ENCODE results near the gene FBXL17. TPM values are rescaled to one million over a fixed set of nuclear protein-coding genes. Genes with fewer than 3 reads are reported as not detected.

Gene FBXL17
- total and polyA plus RNA-seq, 2 donors, result 12.3 to 13.5 TPM

DNA sequence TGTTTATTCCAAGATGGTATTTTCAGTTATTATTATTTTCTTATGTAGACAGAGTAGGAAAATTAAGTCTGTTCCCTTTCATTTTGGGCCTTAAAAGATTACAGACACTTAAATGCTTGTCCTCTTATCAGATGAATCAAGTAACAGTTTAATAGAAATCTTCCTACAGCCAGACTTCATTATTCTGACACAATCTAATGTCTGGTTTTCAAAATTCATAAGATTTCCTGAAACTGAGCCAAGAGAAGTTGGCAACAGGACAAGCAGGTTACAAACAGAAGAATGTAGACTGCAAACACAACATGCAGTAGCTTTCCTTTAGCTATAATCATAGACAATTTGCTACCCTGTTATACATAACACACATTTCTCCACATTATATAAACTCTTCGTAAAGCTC is 130.5 kb downstream of the FBXL17 start:
- Histone ChIP-seq H3K27ac (ENCODE audit: low read depth in 1 of 2, low read length in 1 of 2) (no peak overlapping the region), H3K9me3 (ENCODE audit: control insufficient read depth in 2 of 2, insufficient read depth in 1 of 2, low read length in 1 of 2) (no peaks in the 10 kb centered on the region), H3K27me3 (ENCODE audit: control insufficient read depth in 2 of 2, insufficient read depth in 1 of 2, low read length in 1 of 2) (no peaks in the 10 kb centered on the region), H3K4me3 (ENCODE audit: low read length in 2 of 2) (no peak overlapping the region), H3K36me3 (ENCODE audit: control insufficient read depth in 2 of 2, insufficient read depth in 2 of 2, low read length in 1 of 2) (no peaks in the 10 kb centered on the region), H3K4me1 (ENCODE audit: control insufficient read depth in 2 of 2, insufficient read depth in 2 of 2, low read length in 2 of 2) (no peaks in the 10 kb centered on the region)
- 99% methylated on average over 1 of the region's 1 CpG for WGBS
- DNase-seq (ENCODE audit: low read depth in 6 of 9, low spot score in 9 of 9), result no peak

DNA sequence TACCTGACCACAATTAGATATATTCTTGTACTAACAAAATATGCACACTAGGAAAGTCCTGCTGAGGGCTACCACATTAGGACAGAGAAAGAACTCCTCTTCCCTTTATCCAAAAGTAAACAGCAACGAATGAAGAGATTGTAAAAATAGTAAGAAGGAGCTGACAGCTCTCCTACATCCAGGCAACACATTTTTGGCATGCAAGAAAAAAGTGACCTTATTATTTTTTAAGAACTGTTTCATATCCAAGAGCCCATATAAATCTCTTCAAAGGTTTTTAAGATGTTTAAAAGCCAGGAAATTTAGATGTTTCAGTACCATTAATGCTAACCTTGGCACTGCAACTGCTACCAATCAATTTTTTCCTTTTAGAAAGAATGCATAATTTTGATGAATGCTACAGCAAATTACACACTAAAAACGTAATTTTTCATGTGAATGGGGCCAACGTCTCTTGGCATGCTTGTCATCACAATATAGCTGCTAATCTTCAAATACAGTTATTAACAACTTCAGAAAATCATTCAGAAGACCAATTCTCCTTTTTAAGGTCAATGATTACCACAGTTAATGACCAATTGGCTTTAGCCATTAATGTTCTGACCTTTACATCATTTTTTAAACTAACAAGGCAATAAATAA is 132.0 kb downstream of the FBXL17 start:
- H3K27ac ChIP-seq (ENCODE audit: low read depth in 1 of 2, low read length in 1 of 2), result no peak overlapping the region
- no peaks in the 10 kb centered on the region for H3K27me3 ChIP-seq (ENCODE audit: control insufficient read depth in 2 of 2, insufficient read depth in 1 of 2, low read length in 1 of 2)
- no peak overlapping the region for H3K4me3 ChIP-seq (ENCODE audit: low read length in 2 of 2)
- DNase-seq (ENCODE audit: low read depth in 6 of 9, low spot score in 9 of 9), result no peak
- WGBS, result 91% methylated on average over 3 of the region's 3 CpGs
- H3K36me3 ChIP-seq (ENCODE audit: control insufficient read depth in 2 of 2, insufficient read depth in 2 of 2, low read length in 1 of 2), result no peaks in the 10 kb centered on the region
- H3K4me1 ChIP-seq (ENCODE audit: control insufficient read depth in 2 of 2, insufficient read depth in 2 of 2, low read length in 2 of 2), result no peaks in the 10 kb centered on the region
- no peaks in the 10 kb centered on the region for H3K9me3 ChIP-seq (ENCODE audit: control insufficient read depth in 2 of 2, insufficient read depth in 1 of 2, low read length in 1 of 2)

DNA sequence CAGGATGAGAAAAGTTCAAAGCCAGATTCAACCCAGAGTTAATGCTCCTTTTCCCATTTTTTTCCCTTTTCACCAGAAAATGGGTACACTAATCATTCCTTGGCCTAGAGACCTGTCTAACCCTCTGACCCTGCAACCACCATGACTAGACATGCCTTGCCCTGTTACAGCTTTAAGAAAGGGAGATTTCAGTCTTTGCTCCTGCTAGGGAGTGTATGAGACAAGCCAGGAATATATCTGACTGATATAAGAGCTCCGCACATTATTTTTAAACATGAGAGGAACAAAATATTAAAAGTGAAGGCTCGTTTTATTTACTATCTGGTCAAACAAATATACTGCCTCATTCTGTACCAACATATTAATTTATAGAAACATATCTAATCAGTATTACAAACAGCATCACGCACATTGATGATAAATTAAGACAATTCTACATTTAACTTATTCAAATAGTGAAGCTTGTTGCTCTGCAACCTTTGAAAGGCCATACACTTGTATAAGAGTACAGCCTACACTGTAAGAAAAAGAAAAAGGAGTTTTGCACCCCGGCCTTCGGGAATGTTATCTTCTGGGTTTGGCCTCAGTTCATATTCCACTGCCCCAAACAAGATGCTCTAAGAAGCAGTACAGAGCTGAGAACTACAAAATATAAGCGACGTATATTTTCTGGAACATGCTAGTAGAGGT is 132.7 kb downstream of the FBXL17 start:
- Histone ChIP-seq H3K4me1 (ENCODE audit: control insufficient read depth in 2 of 2, insufficient read depth in 2 of 2, low read length in 2 of 2) (no peaks in the 10 kb centered on the region), H3K36me3 (ENCODE audit: control insufficient read depth in 2 of 2, insufficient read depth in 2 of 2, low read length in 1 of 2) (no peaks in the 10 kb centered on the region), H3K27me3 (ENCODE audit: control insufficient read depth in 2 of 2, insufficient read depth in 1 of 2, low read length in 1 of 2) (no peaks in the 10 kb centered on the region), H3K9me3 (ENCODE audit: control insufficient read depth in 2 of 2, insufficient read depth in 1 of 2, low read length in 1 of 2) (no peaks in the 10 kb centered on the region), H3K27ac (ENCODE audit: low read depth in 1 of 2, low read length in 1 of 2) (no peak overlapping the region), H3K4me3 (ENCODE audit: low read length in 2 of 2) (no peak overlapping the region)
- no peak for DNase-seq (ENCODE audit: low read depth in 6 of 9, low spot score in 9 of 9)
- 97% methylated on average over 7 of the region's 7 CpGs for WGBS

DNA sequence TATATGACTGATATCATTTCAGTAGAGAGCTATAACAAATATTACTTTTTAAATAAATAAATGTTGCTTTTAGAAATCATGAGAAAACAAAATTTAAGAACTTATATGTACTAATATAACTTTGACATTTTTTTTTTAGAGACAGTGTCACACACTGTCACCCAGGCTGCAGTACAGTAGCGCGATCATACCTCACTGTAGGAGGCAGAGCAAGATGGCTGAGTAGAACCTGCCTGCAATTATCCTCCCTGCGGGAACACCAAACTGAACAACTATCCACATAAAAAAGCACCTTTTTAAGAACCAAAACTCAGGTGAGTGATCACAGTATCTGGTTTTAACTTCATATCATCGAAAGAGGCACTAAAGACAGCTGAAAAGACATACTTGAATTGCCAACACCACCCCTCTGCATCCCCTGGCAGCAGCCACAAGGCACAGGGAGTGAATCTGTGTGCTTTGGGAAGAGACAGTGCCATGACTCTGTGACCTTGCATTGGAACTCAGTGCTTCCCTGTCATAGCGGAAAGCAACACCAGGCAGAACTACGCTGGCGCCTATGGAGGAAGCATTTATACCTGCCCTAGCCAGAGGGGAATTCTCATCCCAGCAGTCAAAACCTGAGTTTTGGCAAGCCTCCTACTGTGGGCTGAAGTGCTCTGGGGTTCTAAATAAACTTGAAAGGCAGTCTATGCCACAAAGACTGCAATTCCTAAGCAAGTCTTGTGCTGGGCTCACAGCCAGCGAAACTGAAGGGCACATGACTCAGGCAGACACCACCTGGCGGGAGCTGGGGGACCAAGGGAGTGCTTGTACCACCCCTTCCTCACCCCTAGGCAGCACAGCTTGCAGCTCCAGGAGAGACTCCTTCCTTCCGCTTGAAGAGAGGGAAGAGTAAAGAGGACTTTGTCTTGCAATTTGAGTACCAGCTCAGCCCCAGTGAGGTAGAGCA is 142.7 kb downstream of the FBXL17 start:
- H3K4me3 ChIP-seq (ENCODE audit: low read length in 2 of 2), result no peak overlapping the region
- DNase-seq (ENCODE audit: low read depth in 6 of 9, low spot score in 9 of 9), result no peak
- WGBS, result 87% methylated on average over 10 of the region's 10 CpGs
- no peaks in the 10 kb centered on the region for H3K4me1 ChIP-seq (ENCODE audit: control insufficient read depth in 2 of 2, insufficient read depth in 2 of 2, low read length in 2 of 2)
- no peaks in the 10 kb centered on the region for H3K36me3 ChIP-seq (ENCODE audit: control insufficient read depth in 2 of 2, insufficient read depth in 2 of 2, low read length in 1 of 2)
- peaks cover 0 to 4% of the 10 kb centered on the region in 2 donors for H3K9me3 ChIP-seq (ENCODE audit: control insufficient read depth in 2 of 2, insufficient read depth in 1 of 2, low read length in 1 of 2)
- no peaks in the 10 kb centered on the region for H3K27me3 ChIP-seq (ENCODE audit: control insufficient read depth in 2 of 2, insufficient read depth in 1 of 2, low read length in 1 of 2)
- H3K27ac ChIP-seq (ENCODE audit: low read depth in 1 of 2, low read length in 1 of 2), result no peak overlapping the region

DNA sequence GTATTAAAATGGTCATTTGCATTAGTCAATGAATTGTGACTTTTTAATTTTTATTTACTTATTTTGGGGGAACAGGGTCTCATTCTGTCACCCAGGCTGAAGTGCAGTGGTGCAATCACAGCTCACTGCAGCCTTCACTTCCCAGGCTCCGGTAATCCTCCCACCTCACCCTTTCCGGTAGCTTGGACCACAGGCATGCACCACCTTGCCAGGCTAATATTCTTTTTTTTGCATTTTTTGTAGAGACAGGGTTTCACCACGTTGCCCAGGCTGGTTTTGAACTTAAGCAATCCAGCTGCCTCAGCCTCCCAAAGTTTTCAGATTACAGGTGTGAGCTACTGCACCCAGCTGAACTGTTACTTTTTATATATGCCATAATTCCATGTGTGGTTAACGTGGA is 143.4 kb downstream of the FBXL17 start:
- Histone ChIP-seq H3K4me3 (ENCODE audit: low read length in 2 of 2) (no peak overlapping the region), H3K36me3 (ENCODE audit: control insufficient read depth in 2 of 2, insufficient read depth in 2 of 2, low read length in 1 of 2) (no peaks in the 10 kb centered on the region), H3K27me3 (ENCODE audit: control insufficient read depth in 2 of 2, insufficient read depth in 1 of 2, low read length in 1 of 2) (no peaks in the 10 kb centered on the region), H3K27ac (ENCODE audit: low read depth in 1 of 2, low read length in 1 of 2) (no peak overlapping the region), H3K4me1 (ENCODE audit: control insufficient read depth in 2 of 2, insufficient read depth in 2 of 2, low read length in 2 of 2) (no peaks in the 10 kb centered on the region), H3K9me3 (ENCODE audit: control insufficient read depth in 2 of 2, insufficient read depth in 1 of 2, low read length in 1 of 2) (peaks cover 0 to 4% of the 10 kb centered on the region in 2 donors)
- DNase-seq (ENCODE audit: low read depth in 6 of 9, low spot score in 9 of 9), result no peak
- 89% methylated on average over 4 of the region's 4 CpGs for WGBS

DNA sequence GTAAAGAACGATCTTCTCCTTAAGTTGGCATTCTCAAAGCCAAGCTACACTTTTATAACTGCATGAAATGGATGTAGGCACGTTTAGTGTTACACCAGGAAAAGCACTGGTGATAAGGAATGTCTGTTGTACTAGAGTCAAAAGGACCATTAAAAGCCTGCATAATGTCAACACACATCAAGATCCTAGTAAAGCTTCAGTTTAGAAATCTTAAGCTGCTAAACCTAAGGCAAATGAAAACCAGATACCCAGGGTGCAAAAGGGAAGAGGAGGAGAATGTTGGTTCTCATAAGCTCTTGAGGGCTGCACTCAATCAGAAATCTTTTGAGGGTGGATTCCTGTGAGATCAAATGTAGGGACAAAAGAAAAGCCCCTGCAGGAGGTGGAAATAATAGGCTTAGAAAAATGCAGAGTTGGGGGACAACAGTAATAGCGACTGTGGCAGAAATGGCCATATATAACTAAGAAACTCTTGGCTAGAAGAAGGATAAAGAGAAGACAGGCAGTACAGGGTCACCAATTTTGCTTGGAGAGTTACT is 148.2 kb downstream of the FBXL17 start:
- Histone ChIP-seq H3K27ac (ENCODE audit: low read depth in 1 of 2, low read length in 1 of 2) (no peak overlapping the region), H3K4me3 (ENCODE audit: low read length in 2 of 2) (no peak overlapping the region), H3K9me3 (ENCODE audit: control insufficient read depth in 2 of 2, insufficient read depth in 1 of 2, low read length in 1 of 2) (no peaks in the 10 kb centered on the region), H3K27me3 (ENCODE audit: control insufficient read depth in 2 of 2, insufficient read depth in 1 of 2, low read length in 1 of 2) (no peaks in the 10 kb centered on the region), H3K36me3 (ENCODE audit: control insufficient read depth in 2 of 2, insufficient read depth in 2 of 2, low read length in 1 of 2) (no peaks in the 10 kb centered on the region), H3K4me1 (ENCODE audit: control insufficient read depth in 2 of 2, insufficient read depth in 2 of 2, low read length in 2 of 2) (no peaks in the 10 kb centered on the region)
- WGBS, result 94% methylated on average over 3 of the region's 3 CpGs
- no peak for DNase-seq (ENCODE audit: low read depth in 6 of 9, low spot score in 9 of 9)

DNA sequence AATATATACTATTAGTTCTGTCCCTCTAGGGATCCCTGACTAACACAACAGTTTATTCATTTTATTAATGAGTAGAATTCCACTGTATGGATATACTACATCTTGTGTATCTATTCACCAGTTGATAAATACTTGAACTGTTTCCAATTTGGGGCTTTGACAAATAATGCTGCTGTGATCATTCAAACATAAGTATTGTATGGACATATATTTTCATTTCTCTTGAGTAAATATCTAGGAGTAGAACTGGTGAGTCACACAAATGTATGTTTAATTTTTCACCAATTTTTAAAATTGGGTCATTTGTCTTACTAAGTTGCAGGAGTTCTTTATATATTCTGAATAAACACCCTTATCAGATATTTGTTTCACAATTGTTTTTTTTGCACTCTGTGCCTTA is 149.1 kb downstream of the FBXL17 start:
- DNase-seq (ENCODE audit: low read depth in 6 of 9, low spot score in 9 of 9), result no peak
- H3K27ac ChIP-seq (ENCODE audit: low read depth in 1 of 2, low read length in 1 of 2), result no peak overlapping the region
- H3K27me3 ChIP-seq (ENCODE audit: control insufficient read depth in 2 of 2, insufficient read depth in 1 of 2, low read length in 1 of 2), result no peaks in the 10 kb centered on the region
- H3K9me3 ChIP-seq (ENCODE audit: control insufficient read depth in 2 of 2, insufficient read depth in 1 of 2, low read length in 1 of 2), result no peaks in the 10 kb centered on the region
- no peak overlapping the region for H3K4me3 ChIP-seq (ENCODE audit: low read length in 2 of 2)
- H3K4me1 ChIP-seq (ENCODE audit: control insufficient read depth in 2 of 2, insufficient read depth in 2 of 2, low read length in 2 of 2), result no peaks in the 10 kb centered on the region
- no peaks in the 10 kb centered on the region for H3K36me3 ChIP-seq (ENCODE audit: control insufficient read depth in 2 of 2, insufficient read depth in 2 of 2, low read length in 1 of 2)

DNA sequence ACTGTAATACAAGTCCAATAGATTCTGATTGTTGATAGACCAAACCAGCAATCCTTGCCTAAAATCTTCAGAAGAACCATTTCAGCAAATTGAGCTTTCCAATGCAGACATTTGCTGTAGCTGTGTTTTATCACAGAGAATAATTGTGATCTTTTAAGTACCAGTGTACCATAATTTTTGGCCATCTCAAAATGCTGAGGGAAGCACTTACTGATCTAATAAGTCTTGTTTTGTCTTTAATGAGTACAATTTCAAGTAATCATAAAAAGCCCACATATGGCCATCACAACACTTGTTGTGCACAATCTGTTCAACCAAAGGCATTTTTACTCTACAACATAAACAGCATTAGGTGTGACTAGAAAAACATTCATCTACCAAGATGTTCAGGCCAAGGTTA is 159.9 kb downstream of the FBXL17 start:
- H3K4me1 ChIP-seq (ENCODE audit: control insufficient read depth in 2 of 2, insufficient read depth in 2 of 2, low read length in 2 of 2), result no peaks in the 10 kb centered on the region
- H3K36me3 ChIP-seq (ENCODE audit: control insufficient read depth in 2 of 2, insufficient read depth in 2 of 2, low read length in 1 of 2), result no peaks in the 10 kb centered on the region
- no peak for DNase-seq (ENCODE audit: low read depth in 6 of 9, low spot score in 9 of 9)
- H3K4me3 ChIP-seq (ENCODE audit: low read length in 2 of 2), result no peak overlapping the region
- no peaks in the 10 kb centered on the region for H3K9me3 ChIP-seq (ENCODE audit: control insufficient read depth in 2 of 2, insufficient read depth in 1 of 2, low read length in 1 of 2)
- H3K27me3 ChIP-seq (ENCODE audit: control insufficient read depth in 2 of 2, insufficient read depth in 1 of 2, low read length in 1 of 2), result no peaks in the 10 kb centered on the region
- H3K27ac ChIP-seq (ENCODE audit: low read depth in 1 of 2, low read length in 1 of 2), result no peak overlapping the region

DNA sequence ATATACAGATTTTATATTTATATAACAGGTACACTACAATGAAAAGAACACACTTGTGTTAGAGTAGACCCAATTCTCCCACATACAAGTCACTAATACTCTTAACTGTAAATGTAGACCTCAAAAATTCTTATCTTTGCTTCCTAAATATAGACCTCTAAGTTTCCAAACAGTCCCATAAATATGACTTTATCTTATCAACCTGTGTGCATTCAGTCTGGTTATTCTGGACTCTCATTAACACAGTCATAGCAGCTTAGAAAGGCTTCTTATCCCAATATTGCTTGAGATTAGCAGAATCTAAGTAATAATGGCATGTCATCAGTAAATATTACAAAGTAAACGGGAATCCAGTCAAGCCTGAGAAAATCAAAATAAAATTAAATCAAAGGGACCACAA is 161.1 kb downstream of the FBXL17 start:
- no peak for DNase-seq (ENCODE audit: low read depth in 6 of 9, low spot score in 9 of 9)
- no peak overlapping the region for H3K4me3 ChIP-seq (ENCODE audit: low read length in 2 of 2)
- no peaks in the 10 kb centered on the region for H3K36me3 ChIP-seq (ENCODE audit: control insufficient read depth in 2 of 2, insufficient read depth in 2 of 2, low read length in 1 of 2)
- no peaks in the 10 kb centered on the region for H3K27me3 ChIP-seq (ENCODE audit: control insufficient read depth in 2 of 2, insufficient read depth in 1 of 2, low read length in 1 of 2)
- WGBS, result 46% methylated on average over 1 of the region's 1 CpG
- no peaks in the 10 kb centered on the region for H3K4me1 ChIP-seq (ENCODE audit: control insufficient read depth in 2 of 2, insufficient read depth in 2 of 2, low read length in 2 of 2)
- no peak overlapping the region for H3K27ac ChIP-seq (ENCODE audit: low read depth in 1 of 2, low read length in 1 of 2)
- no peaks in the 10 kb centered on the region for H3K9me3 ChIP-seq (ENCODE audit: control insufficient read depth in 2 of 2, insufficient read depth in 1 of 2, low read length in 1 of 2)
